A673 (cell line): Measurements from ENCODE around the gene CATSPERZ.

Experiments
- EZH2 ChIP-seq: fragments of 200-600 bp; sonication (generic); IDR thresholded peaks from 2 replicates; pipeline ENCODE4 v1.6.1; 2017; ENCODE audit warnings: borderline replicate concordance, low read depth, mild to moderate bottlenecking, mixed read lengths, antibody characterized with exemption, low read length; ENCODE audit not compliant: poor library complexity, severe bottlenecking
- TF ChIP-seq, protein P1 (sequence below): fragments of 300-800, 200-600 bp; sonication (generic); conservative IDR thresholded peaks from 2 replicates; pipeline ENCODE4 v1.5.1; 2017; ENCODE audit warnings: low read depth, mild to moderate bottlenecking, antibody characterized with exemption, low read length, moderate library complexity, mixed read lengths

GRCh38 chr11:64351136-64351631, 51.0 kb downstream of the CATSPERZ start:
- TF ChIP-seq, protein P1, sequence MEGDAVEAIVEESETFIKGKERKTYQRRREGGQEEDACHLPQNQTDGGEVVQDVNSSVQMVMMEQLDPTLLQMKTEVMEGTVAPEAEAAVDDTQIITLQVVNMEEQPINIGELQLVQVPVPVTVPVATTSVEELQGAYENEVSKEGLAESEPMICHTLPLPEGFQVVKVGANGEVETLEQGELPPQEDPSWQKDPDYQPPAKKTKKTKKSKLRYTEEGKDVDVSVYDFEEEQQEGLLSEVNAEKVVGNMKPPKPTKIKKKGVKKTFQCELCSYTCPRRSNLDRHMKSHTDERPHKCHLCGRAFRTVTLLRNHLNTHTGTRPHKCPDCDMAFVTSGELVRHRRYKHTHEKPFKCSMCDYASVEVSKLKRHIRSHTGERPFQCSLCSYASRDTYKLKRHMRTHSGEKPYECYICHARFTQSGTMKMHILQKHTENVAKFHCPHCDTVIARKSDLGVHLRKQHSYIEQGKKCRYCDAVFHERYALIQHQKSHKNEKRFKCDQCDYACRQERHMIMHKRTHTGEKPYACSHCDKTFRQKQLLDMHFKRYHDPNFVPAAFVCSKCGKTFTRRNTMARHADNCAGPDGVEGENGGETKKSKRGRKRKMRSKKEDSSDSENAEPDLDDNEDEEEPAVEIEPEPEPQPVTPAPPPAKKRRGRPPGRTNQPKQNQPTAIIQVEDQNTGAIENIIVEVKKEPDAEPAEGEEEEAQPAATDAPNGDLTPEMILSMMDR: no peak
- no peak for TF ChIP-seq EZH2
